Vagina (tissue), 2 donors: ENCODE data around the gene HCRTR1. TPM values are rescaled to one million over a fixed set of nuclear protein-coding genes. Genes with fewer than 3 reads are reported as not detected.

Experiments used
- DNase-seq, 2 donors: peaks; one replicate each; pipeline ENCODE4 v3.0.0-alpha.2; 2017; ENCODE audit errors: extremely low spot score in 2 of 2
- H3K27ac ChIP-seq: fragments of 200-600 bp; sonication (generic); one replicate; pipeline ENCODE4 v1.5.1; 2019
- H3K27me3 ChIP-seq: fragments of 200-600 bp; sonication (generic); one replicate; pipeline ENCODE4 v1.5.1; 2019
- H3K36me3 ChIP-seq, 2 donors: fragments of 200-600 bp; sonication (generic); one replicate each; pipeline ENCODE4 v1.5.1; 2017 to 2019
- H3K4me1 ChIP-seq: fragments of 200-600 bp; sonication (generic); one replicate; pipeline ENCODE4 v1.5.1; 2019
- H3K4me3 ChIP-seq, 2 donors: fragments of 200-600 bp; sonication (generic); 1 replicate in 1 of 2; 2 replicates in 1 of 2; pipeline ENCODE4 v1.5.1; 2016 to 2019
- H3K9me3 ChIP-seq: fragments of 200-600 bp; sonication (generic); one replicate; pipeline ENCODE4 v1.5.1; 2019
- CTCF ChIP-seq, 3 experiments: fragments of 450-650 bp in 2 of 3; fragments of 200-600 bp in 1 of 3; sonication (generic) in 1 of 3; IDR thresholded peaks; one replicate each; pipeline ENCODE4 v1.5.1; 2017 to 2019; ENCODE audit warnings: antibody characterized with exemption in 3 of 3, mild to moderate bottlenecking in 2 of 3, moderate library complexity in 2 of 3
- POLR2A ChIP-seq, 2 donors: fragments of 450-650 bp; IDR thresholded peaks; one replicate each; pipeline ENCODE4 v1.6.1; 2017; ENCODE audit warnings: antibody characterized with exemption in 2 of 2, mild to moderate bottlenecking in 2 of 2, moderate library complexity in 2 of 2
- POLR2AphosphoS5 ChIP-seq, 2 donors: sonication (generic); formaldehyde crosslinking; IDR thresholded peaks; one replicate each; pipeline ENCODE4 v1.9.0; 2017; ENCODE audit warnings: antibody characterized with exemption in 2 of 2, mild to moderate bottlenecking in 2 of 2, low read depth in 1 of 2; ENCODE audit not compliant: insufficient read depth in 1 of 2
- intact Hi-C: fragments of 100-400 bp; cut with DNase I; formaldehyde crosslinking; loops from one replicate; pipeline ENCODE4 v1.15.1; 2023
- total RNA-seq: library from RNA; depleted of rRNA; stranded (reverse); fragments of >200 nt; gene quantifications from one replicate; pipeline ENCODE4 v1.2.3, GENCODE V29; 2016

The HCRTR1 gene
- total RNA-seq, 1 donor from 2014 or later, result not detected

- Histone ChIP-seq H3K27me3 (no peaks in the 10 kb centered on the region), H3K4me1 (peaks cover 62% of the 10 kb centered on the region), H3K36me3 (no peaks in the 10 kb centered on the region), H3K4me3 (no peak overlapping the region), H3K27ac (no peak overlapping the region), H3K9me3 (no peaks in the 10 kb centered on the region)
- no peak for TF ChIP-seq POLR2A (IDR thresholded peaks at IDR 0.05)
- no peak for TF ChIP-seq CTCF (IDR thresholded peaks at IDR 0.05)
- no peak for TF ChIP-seq POLR2AphosphoS5 (IDR thresholded peaks at IDR 0.05; ENCODE audit: insufficient read depth in 1 of 2, low read depth in 1 of 2)
- intact Hi-C loops, result no loop called here
- DNase-seq, result no peak
Measured at GRCh38 chr1:31642897-31643296, 25.4 kb downstream of the HCRTR1 start.

GRCh38 chr1:31643976-31644559, 26.6 kb downstream of the HCRTR1 start:
- no peak for DNase-seq
- peak overlapping the region; percentile 79 to 95 for H3K4me3 ChIP-seq
- intact Hi-C loops, result no loop called here
- no peaks in the 10 kb centered on the region for H3K27me3 ChIP-seq
- TF ChIP-seq POLR2AphosphoS5 (IDR thresholded peaks at IDR 0.05; ENCODE audit: insufficient read depth in 1 of 2, low read depth in 1 of 2) (no peak), CTCF (IDR thresholded peaks at IDR 0.05) (no peak), POLR2A (IDR thresholded peaks at IDR 0.05) (no peak)
- peak overlapping the region; percentile 98 for H3K27ac ChIP-seq
- no peaks in the 10 kb centered on the region for H3K9me3 ChIP-seq
- no peaks in the 10 kb centered on the region for H3K36me3 ChIP-seq
- H3K4me1 ChIP-seq, result peaks cover 50% of the 10 kb centered on the region

GRCh38 chr1:31644560-31645273, 27.2 kb downstream of the HCRTR1 start, which contains the start of gene PEF1:
Gene PEF1, minus strand, starts transcription at chr1:31644876. Its CDS starts 12 bp downstream, at chr1:31644864.
- intact Hi-C loops, result no loop called here

GRCh38 chr1:31645274-31645568, 27.7 kb downstream of the HCRTR1 start:
- Histone ChIP-seq H3K27ac (peak overlapping the region; percentile 98), H3K9me3 (no peaks in the 10 kb centered on the region), H3K36me3 (no peaks in the 10 kb centered on the region), H3K4me3 (peak overlapping the region; percentile 79 to 95), H3K4me1 (peaks cover 41% of the 10 kb centered on the region), H3K27me3 (no peaks in the 10 kb centered on the region)
- no peak for DNase-seq
- intact Hi-C loops, result no loop called here
- TF ChIP-seq CTCF (IDR thresholded peaks at IDR 0.05) (no peak), POLR2AphosphoS5 (IDR thresholded peaks at IDR 0.05; ENCODE audit: insufficient read depth in 1 of 2, low read depth in 1 of 2) (no peak), POLR2A (IDR thresholded peaks at IDR 0.05) (no peak)

More at GRCh38 chr1:31644560-31645273, 27.2 kb downstream of the HCRTR1 start, which contains the start of gene PEF1:
- H3K36me3 ChIP-seq, result no peaks in the 10 kb centered on the region
- peak within 1 kb of the TSS; percentile 98 for H3K27ac ChIP-seq
- DNase-seq, result peak; percentile 99 to 100
- no peaks in the 10 kb centered on the region for H3K9me3 ChIP-seq
- H3K4me1 ChIP-seq, result peaks cover 46% of the 10 kb centered on the region
- no peaks in the 10 kb centered on the region for H3K27me3 ChIP-seq
- peak within 1 kb of the TSS; percentile 79 to 95 for H3K4me3 ChIP-seq
- TF ChIP-seq CTCF (IDR thresholded peaks at IDR 0.05) (no peak), POLR2AphosphoS5 (IDR thresholded peaks at IDR 0.05; ENCODE audit: insufficient read depth in 1 of 2, low read depth in 1 of 2) (peak; percentile 97), POLR2A (IDR thresholded peaks at IDR 0.05) (peak in 1 of 2 donors; percentile 64)
